Esophagus squamous epithelium (tissue), 5 donors: Measurements from ENCODE around the gene MEIOSIN. TPM values are rescaled to one million over a fixed set of nuclear protein-coding genes. Genes with fewer than 3 reads are reported as not detected.

Experiments
- DNase-seq: peaks from one replicate; lab custom pipeline; 2025; lab: John Stamatoyannopoulos, UW
- H3K27ac ChIP-seq, 4 donors: fragments of 200-600 bp; sonication (generic); one replicate each; pipeline ENCODE4 v1.5.1; 2016 to 2019; ENCODE audit warnings: mild to moderate bottlenecking in 1 of 4
- H3K27me3 ChIP-seq, 4 donors: fragments of 200-600 bp; sonication (generic); 1 replicate in 3 of 4; 2 replicates in 1 of 4; pipeline versions ENCODE4 v1.5.1 to v1.6.0; 2017 to 2021; ENCODE audit warnings: antibody characterized with exemption in 1 of 4
- H3K36me3 ChIP-seq, 3 donors: fragments of 200-600 bp; sonication (generic); one replicate each; pipeline ENCODE4 v1.5.1; 2016 to 2019
- H3K4me1 ChIP-seq, 3 donors: fragments of 200-600 bp; sonication (generic); one replicate each; pipeline ENCODE4 v1.5.1; 2017 to 2019
- H3K4me3 ChIP-seq, 4 donors: fragments of 200-600 bp; sonication (generic); 1 replicate in 3 of 4; 2 replicates in 1 of 4; pipeline ENCODE4 v1.5.1; 2016 to 2019; ENCODE audit warnings: mild to moderate bottlenecking in 2 of 4, moderate library complexity in 1 of 4
- H3K9me3 ChIP-seq, 3 donors: fragments of 200-600 bp; sonication (generic); one replicate each; pipeline ENCODE4 v1.5.1; 2016 to 2019
- CTCF ChIP-seq, 6 experiments: fragments of 450-650 bp in 4 of 6; fragments of 200-600 bp in 2 of 6; sonication (generic) in 2 of 6; IDR thresholded peaks; one replicate each; pipeline ENCODE4 v1.5.1; 2016 to 2019; ENCODE audit warnings: antibody characterized with exemption in 6 of 6, mild to moderate bottlenecking in 4 of 6, moderate library complexity in 4 of 6
- POLR2A ChIP-seq, 4 donors: fragments of 450-650 bp; IDR thresholded peaks; one replicate each; pipeline ENCODE4 v1.6.1; 2017; ENCODE audit warnings: antibody characterized with exemption in 4 of 4, mild to moderate bottlenecking in 4 of 4, moderate library complexity in 3 of 4
- WGBS, 2 donors: methylation state at CpG; one replicate each; pipeline ENCODE4 v1.1.5; 2018; 5-methylcytosine and 5-hydroxymethylcytosine counted together
- intact Hi-C: fragments of 100-400 bp; cut with DNase I; formaldehyde crosslinking; loops from one replicate; pipeline ENCODE4 v1.15.0; 2022
- total RNA-seq, 4 donors: library from RNA; depleted of rRNA; stranded (reverse); fragments of >200 nt; gene quantifications; one replicate each; pipeline ENCODE4 v1.1.0, GENCODE V29; 2016
- donor health status: DM: yes; HTN: yes; CAD: no.

Gene MEIOSIN
- total RNA-seq, 4 donors from 2014 or later = not detected

- Histone ChIP-seq H3K36me3 (no peaks in the 10 kb centered on the region), H3K4me1 (peaks cover 20 to 63% (median 33%) of the 10 kb centered on the region in 3 donors), H3K9me3 (no peaks in the 10 kb centered on the region), H3K27ac (peak overlapping the region; percentile 67 to 80 (median 68)), H3K4me3 (no peak overlapping the region), H3K27me3 (peaks cover 0 to 19% (median 0%) of the 10 kb centered on the region in 4 donors)
- DNase-seq = no peak
- intact Hi-C loops = no loop called here
- WGBS, 2 donors = 26 to 49% methylated on average over 5 of the region's 6 CpGs
- TF ChIP-seq POLR2A (IDR thresholded peaks at IDR 0.05) = no peak
- no peak for TF ChIP-seq CTCF (IDR thresholded peaks at IDR 0.05)
These were observed 79.1 kb downstream of the MEIOSIN start for GRCh38 chr19:45812297-45812696.

Other genes with a start within 250 kb of the MEIOSIN start
- 1 to 10 TPM; 1.9 to 7.2 (median 4.2) TPM for gene RTN2, start 236.4 kb upstream of the MEIOSIN start, total RNA-seq
- 1 to 10 TPM; 1.8 to 6.7 (median 4.0) TPM for gene PPM1N, start 235.0 kb upstream of the MEIOSIN start, total RNA-seq
- gene VASP, start 226.0 kb upstream of the MEIOSIN start, total RNA-seq = 10 to 100 TPM; 39.2 to 82.9 (median 52.7) TPM
- gene OPA3, start 148.6 kb upstream of the MEIOSIN start, total RNA-seq = 10 to 100 TPM in 2 of 4 donors, 1 to 10 TPM in 2; 4.7 to 12.4 (median 10.1) TPM
- 1 to 10 TPM in 3 of 4 donors, under 1 TPM in 1; 0.76 to 1.4 (median 1.2) TPM for gene GPR4, start 131.2 kb upstream of the MEIOSIN start, total RNA-seq
- gene EML2, start 94.0 kb upstream of the MEIOSIN start, total RNA-seq = 100 to 1,000 TPM in 1 of 4 donors, 10 to 100 TPM in 3; 38.6 to 617 (median 58.3) TPM
- gene GIPR, start 65.2 kb upstream of the MEIOSIN start, total RNA-seq = 1 to 10 TPM in 1 of 4 donors, under 1 TPM in 3; 0.44 to 1.1 (median 0.63) TPM
- 100 to 1,000 TPM; 131 to 240 (median 186) TPM for gene SNRPD2, start 41.5 kb upstream of the MEIOSIN start, total RNA-seq
- 1 to 10 TPM; 3.3 to 6.9 (median 5.5) TPM for gene QPCTL, start 40.8 kb upstream of the MEIOSIN start, total RNA-seq
- 10 to 100 TPM; 16.0 to 37.2 (median 25.9) TPM for gene FBXO46, start 2.5 kb upstream of the MEIOSIN start, total RNA-seq
- 10 to 100 TPM in 2 of 4 donors, 1 to 10 TPM in 2; 5.8 to 13.5 (median 10.1) TPM for gene SIX5, start 35.8 kb downstream of the MEIOSIN start, total RNA-seq
- gene DMPK, start 49.1 kb downstream of the MEIOSIN start, total RNA-seq = 10 to 100 TPM; 15.8 to 36.6 (median 17.2) TPM
- gene DMWD, start 59.4 kb downstream of the MEIOSIN start, total RNA-seq = 10 to 100 TPM in 3 of 4 donors, 1 to 10 TPM in 1; 9.1 to 32.2 (median 23.5) TPM
- under 1 TPM in 1 of 4 donors, not detected in 3; 0.19 TPM for gene RSPH6A, start 81.9 kb downstream of the MEIOSIN start, total RNA-seq
- 10 to 100 TPM; 28.4 to 36.6 (median 31.6) TPM for gene SYMPK, start 129.7 kb downstream of the MEIOSIN start, total RNA-seq
- gene FOXA3, start 130.9 kb downstream of the MEIOSIN start, total RNA-seq = under 1 TPM in 1 of 4 donors, not detected in 3; 0.18 TPM
- gene IRF2BP1, start 152.7 kb downstream of the MEIOSIN start, total RNA-seq = 10 to 100 TPM; 14.6 to 22.4 (median 20.0) TPM
- 1 to 10 TPM; 2.3 to 5.7 (median 4.2) TPM for gene MYPOP, start 169.2 kb downstream of the MEIOSIN start, total RNA-seq
- not detected for gene NANOS2, start 181.3 kb downstream of the MEIOSIN start, total RNA-seq
- gene NOVA2, start 240.4 kb downstream of the MEIOSIN start, total RNA-seq = 1 to 10 TPM in 1 of 4 donors, under 1 TPM in 2, not detected in 1; 0.40 to 2.1 (median 0.44) TPM